ENCODE data around the gene EIF3L. TPM values are rescaled to one million over a fixed set of nuclear protein-coding genes. Genes with fewer than 3 reads are reported as not detected.

The EIF3L gene
- polyA plus RNA-seq, 1 of the 3 experiments (the other 2 are of a cell fraction): 478 TPM

DNA sequence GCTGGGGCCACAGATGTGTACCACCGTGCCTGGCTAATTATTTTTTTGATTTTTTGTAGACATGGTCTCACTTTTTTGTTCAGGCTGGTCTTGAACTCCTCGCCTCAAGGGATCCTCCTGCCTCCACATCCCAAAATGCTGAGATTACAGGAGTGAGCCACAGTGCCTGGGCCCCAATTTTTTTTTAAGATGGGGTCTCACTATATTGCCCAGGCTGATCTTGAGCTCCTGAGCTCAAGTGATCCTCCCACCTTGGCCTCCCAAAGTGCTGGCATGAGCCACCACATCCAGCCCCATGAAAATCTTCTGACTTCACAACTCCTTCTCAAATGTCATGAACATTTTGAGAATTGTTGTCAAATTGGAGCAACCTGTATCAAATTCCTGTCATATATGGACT, 2.8 kb upstream of the EIF3L start:
- H3K4me3 ChIP-seq (ENCODE audit: low read depth in 2 of 2, low read length in 1 of 2): no peak overlapping the region
- peaks cover 33% of the 10 kb centered on the region for H3F3A ChIP-seq (replicated peaks; ENCODE audit: insufficient read depth)
- CTCF ChIA-PET: interaction anchor here (0.7 kb wide), 1 partner anchor 17 kb away, joined by 3 read pairs; no protein-coding TSS in a partner anchor
- no peak overlapping the region for H3K9ac ChIP-seq
- H3K4me1 ChIP-seq (ENCODE audit: control insufficient read depth in 1 of 2, insufficient read depth in 2 of 2, low read depth in 1 of 2, low read length in 1 of 2): peaks cover 16 to 19% of the 10 kb centered on the region in 2 experiments
- no peak overlapping the region for H3K27ac ChIP-seq (ENCODE audit: low read depth in 2 of 2, low read length in 1 of 2)
- DNase-seq: no peak
- no peaks in the 10 kb centered on the region for H3K27me3 ChIP-seq (ENCODE audit: insufficient read depth)
- peaks cover 6% of the 10 kb centered on the region; the same call in 1 of the 2 replicates for H4K20me1 ChIP-seq (ENCODE audit: insufficient read depth)
- H3K36me3 ChIP-seq (replicated peaks in 1 of 2; ENCODE audit: control insufficient read depth in 1 of 2, insufficient read depth in 2 of 2, low read length in 1 of 2): peaks cover 9 to 18% of the 10 kb centered on the region in 2 experiments
- POLR2A ChIA-PET: no interaction called here
- H3K9me2 ChIP-seq: no peaks in the 10 kb centered on the region
- H2AFZ ChIP-seq (ENCODE audit: low read depth): no peak overlapping the region
- peaks cover 10% of the 10 kb centered on the region; the same call in 1 of the 2 replicates for H3K9me3 ChIP-seq
- H3K4me2 ChIP-seq: no peak overlapping the region
- 77% methylated on average over 2 of the region's 2 CpGs for WGBS (ENCODE audit: low lambda C conversion rate)
- peaks cover 55% of the 10 kb centered on the region for H3K79me2 ChIP-seq (ENCODE audit: insufficient read depth)
- TF ChIP-seq YY1 (IDR thresholded peaks at IDR 0.05; ENCODE audit: low read depth) (no peak), RFX5 (IDR thresholded peaks at IDR 0.05; ENCODE audit: low read length) (no peak), EP300 (IDR thresholded peaks at IDR 0.05; ENCODE audit: borderline replicate concordance in 1 of 2, low read depth in 1 of 2, low read length in 1 of 2) (no peak), FOXJ3 (CRISPR knock-in tag; IDR thresholded peaks at IDR 0.05) (no peak)

- Histone ChIP-seq H3K79me2 (ENCODE audit: insufficient read depth) (peaks cover 57% of the 10 kb centered on the region), H3F3A (replicated peaks; ENCODE audit: insufficient read depth) (peaks cover 26% of the 10 kb centered on the region), H4K20me1 (ENCODE audit: insufficient read depth) (peaks cover 6% of the 10 kb centered on the region; the same call in 1 of the 2 replicates), H3K27ac (ENCODE audit: low read depth in 2 of 2, low read length in 1 of 2) (peak overlapping the region; percentile 19 to 89), H3K4me1 (ENCODE audit: control insufficient read depth in 1 of 2, insufficient read depth in 2 of 2, low read depth in 1 of 2, low read length in 1 of 2) (peaks cover 11 to 13% of the 10 kb centered on the region in 2 experiments; a peak in 3 of 4 replicates), H3K4me2 (peak overlapping the region; percentile 98), H3K36me3 (replicated peaks in 1 of 2; ENCODE audit: control insufficient read depth in 1 of 2, insufficient read depth in 2 of 2, low read length in 1 of 2) (peaks cover 27 to 40% of the 10 kb centered on the region in 2 experiments), H3K27me3 (ENCODE audit: insufficient read depth) (no peaks in the 10 kb centered on the region), H3K9ac (peak overlapping the region; percentile 92), H3K4me3 (ENCODE audit: low read depth in 2 of 2, low read length in 1 of 2) (peak overlapping the region; percentile 79 to 98), H3K9me3 (peaks cover 10% of the 10 kb centered on the region; the same call in 1 of the 2 replicates), H3K9me2 (no peaks in the 10 kb centered on the region), H2AFZ (ENCODE audit: low read depth) (peak overlapping the region; percentile 91)
- ChIA-PET CTCF (interaction anchor here (1.7 to 4.0 kb wide), 2 partner anchors 15 to 31 kb away, joined by 13 to 15 read pairs; no protein-coding TSS in a partner anchor), POLR2A (no interaction called here)
- TF ChIP-seq CHD2 (IDR thresholded peaks at IDR 0.05; ENCODE audit: low read length, partially characterized antibody): peak; percentile 96
- TF ChIP-seq GATA2 (CRISPR knock-in tag; IDR thresholded peaks at IDR 0.05): no peak
- no peak for TF ChIP-seq NRF1 (IDR thresholded peaks at IDR 0.05; ENCODE audit: low read depth, low read length)
- TF ChIP-seq FOSL2 (IDR thresholded peaks at IDR 0.05; ENCODE audit: borderline replicate concordance, low read depth): no peak
- TF ChIP-seq GABPA (IDR thresholded peaks at IDR 0.05; ENCODE audit: low read depth): no peak
- TF ChIP-seq RCOR1 (IDR thresholded peaks at IDR 0.05; ENCODE audit: low read length): no peak
- TF ChIP-seq EP300 (IDR thresholded peaks at IDR 0.05; ENCODE audit: borderline replicate concordance in 1 of 2, low read depth in 1 of 2, low read length in 1 of 2): no peak
- TF ChIP-seq ZBTB33 (IDR thresholded peaks at IDR 0.05; ENCODE audit: borderline replicate concordance, low read depth): 0 out of 2 replicates have a peak, but pooled peaks have one; percentile 8
- TF ChIP-seq PBX3 (IDR thresholded peaks at IDR 0.05): no peak
- DNase-seq: peak; percentile 43
- WGBS (ENCODE audit: low lambda C conversion rate): 43% methylated on average over 27 of the region's 27 CpGs
Measured at GRCh38 chr22:37848587-37849088, 581 bp upstream of the EIF3L start.

Measured in SK-N-SH (cell line).